Measurements from ENCODE around the gene C1QTNF6. TPM values are rescaled to one million over a fixed set of nuclear protein-coding genes. Genes with fewer than 3 reads are reported as not detected.

The C1QTNF6 gene
- total RNA-seq, 1 experiment from 2014 or later: 85.9 TPM

GRCh38 chr22:37232140-37232998 lies 44.3 kb upstream of the C1QTNF6 start:
- peaks cover 33% of the 10 kb centered on the region for H3K4me1 ChIP-seq (replicated peaks; ENCODE audit: insufficient read depth)
- H3K9me2 ChIP-seq (ENCODE audit: insufficient read depth): no peaks in the 10 kb centered on the region
- 0 out of 2 replicates have a peak, but pooled peaks cover 4% of the 10 kb centered on the region for H4K20me1 ChIP-seq (ENCODE audit: insufficient read depth)
- no peak overlapping the region for H2AFZ ChIP-seq
- no peaks in the 10 kb centered on the region for H3K9me3 ChIP-seq (ENCODE audit: insufficient read depth, low read depth)
- no peak overlapping the region for H3K27ac ChIP-seq
- intact Hi-C loops (cut with micrococcal nuclease; ENCODE audit: unreplicated experiment): no loop called here
- H3K36me3 ChIP-seq (ENCODE audit: low read depth): no peaks in the 10 kb centered on the region
- no peak overlapping the region for H3K4me3 ChIP-seq
- H3F3A ChIP-seq (ENCODE audit: insufficient read depth, low read depth): peaks cover 34% of the 10 kb centered on the region
- DNase-seq: no peak
- BruUV-seq (replicated peaks): no TSS peak
- no peak for TF ChIP-seq CTCF (conservative IDR thresholded peaks at IDR 0.05)
- no peak for TF ChIP-seq EZH2 (IDR thresholded peaks at IDR 0.05; ENCODE audit: low read depth)
- CTCF ChIA-PET: interaction anchor here (0.6 kb wide), 1 partner anchor 159 kb away, joined by 3 read pairs; no protein-coding TSS in a partner anchor
- no peak overlapping the region for H3K4me2 ChIP-seq
- no peaks in the 10 kb centered on the region for H3K27me3 ChIP-seq (ENCODE audit: insufficient read depth, low read depth)
- POLR2A ChIA-PET (ENCODE audit: unreplicated experiment): no interaction called here
- H3K79me2 ChIP-seq (ENCODE audit: low read depth): no peaks in the 10 kb centered on the region

- H2AFZ ChIP-seq: no peak overlapping the region
- H3F3A ChIP-seq (ENCODE audit: insufficient read depth, low read depth): peaks cover 34% of the 10 kb centered on the region
- H3K4me2 ChIP-seq: no peak overlapping the region
- H3K27ac ChIP-seq: no peak overlapping the region
- H3K36me3 ChIP-seq (ENCODE audit: low read depth): no peaks in the 10 kb centered on the region
- no peaks in the 10 kb centered on the region for H3K79me2 ChIP-seq (ENCODE audit: low read depth)
- intact Hi-C loops (cut with micrococcal nuclease; ENCODE audit: unreplicated experiment): loop anchor here (2.0 kb wide), 1 partner anchor 23 kb away; no protein-coding TSS in a partner anchor
- no peak overlapping the region for H3K4me3 ChIP-seq
- BruUV-seq (replicated peaks): no TSS peak
- peaks cover 33% of the 10 kb centered on the region for H3K4me1 ChIP-seq (replicated peaks; ENCODE audit: insufficient read depth)
- H4K20me1 ChIP-seq (ENCODE audit: insufficient read depth): 0 out of 2 replicates have a peak, but pooled peaks cover 4% of the 10 kb centered on the region
- no peaks in the 10 kb centered on the region for H3K9me2 ChIP-seq (ENCODE audit: insufficient read depth)
- H3K9me3 ChIP-seq (ENCODE audit: insufficient read depth, low read depth): no peaks in the 10 kb centered on the region
- POLR2A ChIA-PET (ENCODE audit: unreplicated experiment): no interaction called here
- no peak for DNase-seq
- TF ChIP-seq EZH2 (IDR thresholded peaks at IDR 0.05; ENCODE audit: low read depth) (no peak), CTCF (conservative IDR thresholded peaks at IDR 0.05) (no peak)
- H3K27me3 ChIP-seq (ENCODE audit: insufficient read depth, low read depth): no peaks in the 10 kb centered on the region
- CTCF ChIA-PET: no interaction called here
These were observed 43.5 kb upstream of the C1QTNF6 start for GRCh38 chr22:37231406-37232139.

- Histone ChIP-seq H3K4me3 (no peak overlapping the region), H2AFZ (no peak overlapping the region), H3K27me3 (ENCODE audit: insufficient read depth, low read depth) (no peaks in the 10 kb centered on the region), H3K36me3 (ENCODE audit: low read depth) (no peaks in the 10 kb centered on the region), H3K4me1 (replicated peaks; ENCODE audit: insufficient read depth) (peaks cover 33% of the 10 kb centered on the region), H3K4me2 (peak overlapping the region; percentile 19; the same call in 1 of the 2 replicates), H3K9me2 (ENCODE audit: insufficient read depth) (no peaks in the 10 kb centered on the region), H3K27ac (peak overlapping the region; percentile 35; the same call in 1 of the 2 replicates), H3K9me3 (ENCODE audit: insufficient read depth, low read depth) (no peaks in the 10 kb centered on the region), H4K20me1 (ENCODE audit: insufficient read depth) (0 out of 2 replicates have a peak, but pooled peaks cover 4% of the 10 kb centered on the region), H3F3A (ENCODE audit: insufficient read depth, low read depth) (peaks cover 42% of the 10 kb centered on the region), H3K79me2 (ENCODE audit: low read depth) (no peaks in the 10 kb centered on the region)
- no TSS peak for BruUV-seq (replicated peaks)
- ChIA-PET CTCF (no interaction called here), POLR2A (ENCODE audit: unreplicated experiment) (no interaction called here)
- intact Hi-C loops (cut with micrococcal nuclease; ENCODE audit: unreplicated experiment): loop anchor here (2.0 kb wide), 1 partner anchor 24 kb away; no protein-coding TSS in a partner anchor
- TF ChIP-seq EZH2 (IDR thresholded peaks at IDR 0.05; ENCODE audit: low read depth) (no peak), CTCF (conservative IDR thresholded peaks at IDR 0.05) (no peak)
- no peak for DNase-seq
These were observed 42.8 kb upstream of the C1QTNF6 start for GRCh38 chr22:37230673-37231405.

All from PC-9 (cell line).